Measurements from ENCODE around the gene TANC1. TPM values are rescaled to one million over a fixed set of nuclear protein-coding genes. Genes with fewer than 3 reads are reported as not detected.

The TANC1 gene
- polyA plus RNA-seq, 1 donor from 2014 or later: 0.37 TPM

DNA sequence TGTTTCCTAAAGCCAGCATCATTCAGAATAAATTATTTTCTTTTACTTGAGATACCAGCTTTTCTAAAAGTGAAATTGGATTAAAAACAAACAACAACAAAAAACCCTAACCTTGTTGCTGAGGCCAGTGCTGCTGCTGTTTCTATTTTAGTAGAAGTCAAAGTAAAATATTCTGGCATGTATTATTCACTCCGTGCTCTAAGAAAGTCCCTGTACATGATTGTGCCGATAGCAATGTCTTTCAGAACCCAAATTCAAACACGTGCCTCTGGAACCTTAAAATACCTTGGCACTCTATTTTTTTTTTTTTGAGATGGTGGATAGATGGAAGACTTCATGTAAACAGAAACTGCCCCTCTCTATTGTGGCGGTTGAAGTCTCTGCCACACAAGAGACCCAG lies 43.7 kb downstream of the TANC1 start:
- Histone ChIP-seq H3K79me2 (replicated peaks; ENCODE audit: insufficient read depth, low read length) (no peaks in the 10 kb centered on the region), H4K20me1 (ENCODE audit: insufficient read depth) (no peaks in the 10 kb centered on the region), H3K4me2 (ENCODE audit: low read length) (no peak overlapping the region), H3K27ac (ENCODE audit: low read length) (no peak overlapping the region), H3K9me3 (ENCODE audit: low read length) (peaks cover 2% of the 10 kb centered on the region), H3K27me3 (ENCODE audit: insufficient read depth, low read depth, low read length) (no peaks in the 10 kb centered on the region), H3F3A (ENCODE audit: insufficient read depth, low read length, poor library complexity, severe bottlenecking) (no peaks in the 10 kb centered on the region), H3K4me3 (ENCODE audit: low read length) (no peak overlapping the region), H3K9me2 (ENCODE audit: insufficient read depth, low read length) (no peaks in the 10 kb centered on the region), H2AFZ (ENCODE audit: low read depth, low read length) (no peak overlapping the region), H3K36me3 (ENCODE audit: insufficient read depth, low read length) (no peaks in the 10 kb centered on the region), H3K9ac (ENCODE audit: low read length) (no peak overlapping the region)
- TF ChIP-seq TAF1 (IDR thresholded peaks at IDR 0.05; ENCODE audit: low read depth): no peak
- TF ChIP-seq EP300 (conservative IDR thresholded peaks at IDR 0.05; ENCODE audit: poor library complexity, severe bottlenecking): no peak
- TF ChIP-seq RAD21 (conservative IDR thresholded peaks at IDR 0.05): no peak
- TF ChIP-seq POLR2AphosphoS5 (IDR thresholded peaks at IDR 0.05): no peak
- no peak for TF ChIP-seq SMC3 (conservative IDR thresholded peaks at IDR 0.05; ENCODE audit: poor library complexity)
- TF ChIP-seq MXI1 (conservative IDR thresholded peaks at IDR 0.05; ENCODE audit: poor library complexity, severe bottlenecking): no peak
- TF ChIP-seq EZH2 (IDR thresholded peaks at IDR 0.05; ENCODE audit: borderline replicate concordance, insufficient read depth, low read length, poor library complexity, severe bottlenecking): no peak
- TF ChIP-seq, protein P1, sequence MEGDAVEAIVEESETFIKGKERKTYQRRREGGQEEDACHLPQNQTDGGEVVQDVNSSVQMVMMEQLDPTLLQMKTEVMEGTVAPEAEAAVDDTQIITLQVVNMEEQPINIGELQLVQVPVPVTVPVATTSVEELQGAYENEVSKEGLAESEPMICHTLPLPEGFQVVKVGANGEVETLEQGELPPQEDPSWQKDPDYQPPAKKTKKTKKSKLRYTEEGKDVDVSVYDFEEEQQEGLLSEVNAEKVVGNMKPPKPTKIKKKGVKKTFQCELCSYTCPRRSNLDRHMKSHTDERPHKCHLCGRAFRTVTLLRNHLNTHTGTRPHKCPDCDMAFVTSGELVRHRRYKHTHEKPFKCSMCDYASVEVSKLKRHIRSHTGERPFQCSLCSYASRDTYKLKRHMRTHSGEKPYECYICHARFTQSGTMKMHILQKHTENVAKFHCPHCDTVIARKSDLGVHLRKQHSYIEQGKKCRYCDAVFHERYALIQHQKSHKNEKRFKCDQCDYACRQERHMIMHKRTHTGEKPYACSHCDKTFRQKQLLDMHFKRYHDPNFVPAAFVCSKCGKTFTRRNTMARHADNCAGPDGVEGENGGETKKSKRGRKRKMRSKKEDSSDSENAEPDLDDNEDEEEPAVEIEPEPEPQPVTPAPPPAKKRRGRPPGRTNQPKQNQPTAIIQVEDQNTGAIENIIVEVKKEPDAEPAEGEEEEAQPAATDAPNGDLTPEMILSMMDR (IDR thresholded peaks at IDR 0.05; ENCODE audit: poor library complexity, severe bottlenecking): no peak
- TF ChIP-seq, protein P2, sequence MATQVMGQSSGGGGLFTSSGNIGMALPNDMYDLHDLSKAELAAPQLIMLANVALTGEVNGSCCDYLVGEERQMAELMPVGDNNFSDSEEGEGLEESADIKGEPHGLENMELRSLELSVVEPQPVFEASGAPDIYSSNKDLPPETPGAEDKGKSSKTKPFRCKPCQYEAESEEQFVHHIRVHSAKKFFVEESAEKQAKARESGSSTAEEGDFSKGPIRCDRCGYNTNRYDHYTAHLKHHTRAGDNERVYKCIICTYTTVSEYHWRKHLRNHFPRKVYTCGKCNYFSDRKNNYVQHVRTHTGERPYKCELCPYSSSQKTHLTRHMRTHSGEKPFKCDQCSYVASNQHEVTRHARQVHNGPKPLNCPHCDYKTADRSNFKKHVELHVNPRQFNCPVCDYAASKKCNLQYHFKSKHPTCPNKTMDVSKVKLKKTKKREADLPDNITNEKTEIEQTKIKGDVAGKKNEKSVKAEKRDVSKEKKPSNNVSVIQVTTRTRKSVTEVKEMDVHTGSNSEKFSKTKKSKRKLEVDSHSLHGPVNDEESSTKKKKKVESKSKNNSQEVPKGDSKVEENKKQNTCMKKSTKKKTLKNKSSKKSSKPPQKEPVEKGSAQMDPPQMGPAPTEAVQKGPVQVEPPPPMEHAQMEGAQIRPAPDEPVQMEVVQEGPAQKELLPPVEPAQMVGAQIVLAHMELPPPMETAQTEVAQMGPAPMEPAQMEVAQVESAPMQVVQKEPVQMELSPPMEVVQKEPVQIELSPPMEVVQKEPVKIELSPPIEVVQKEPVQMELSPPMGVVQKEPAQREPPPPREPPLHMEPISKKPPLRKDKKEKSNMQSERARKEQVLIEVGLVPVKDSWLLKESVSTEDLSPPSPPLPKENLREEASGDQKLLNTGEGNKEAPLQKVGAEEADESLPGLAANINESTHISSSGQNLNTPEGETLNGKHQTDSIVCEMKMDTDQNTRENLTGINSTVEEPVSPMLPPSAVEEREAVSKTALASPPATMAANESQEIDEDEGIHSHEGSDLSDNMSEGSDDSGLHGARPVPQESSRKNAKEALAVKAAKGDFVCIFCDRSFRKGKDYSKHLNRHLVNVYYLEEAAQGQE (IDR thresholded peaks at IDR 0.05; ENCODE audit: borderline replicate concordance): no peak

DNA sequence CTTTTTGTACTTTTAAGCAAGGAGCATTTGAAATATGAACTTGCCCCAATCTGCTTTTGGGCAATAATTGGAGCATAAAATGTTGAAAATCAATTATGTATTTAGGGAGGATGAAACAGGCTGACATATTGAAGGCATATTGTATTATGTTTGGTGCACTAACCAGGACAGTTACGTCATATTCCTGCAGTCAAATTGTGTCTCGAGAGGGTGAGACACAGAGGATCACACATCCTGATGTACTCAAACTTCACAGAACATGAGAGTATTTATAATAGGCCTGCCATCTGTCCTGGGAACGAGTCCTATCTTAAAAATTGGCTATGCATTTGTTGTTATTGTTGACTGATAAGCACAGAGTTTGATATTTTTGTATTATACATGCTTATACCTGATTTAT lies 44.7 kb downstream of the TANC1 start:
- Histone ChIP-seq H3F3A (ENCODE audit: insufficient read depth, low read length, poor library complexity, severe bottlenecking) (no peaks in the 10 kb centered on the region), H4K20me1 (ENCODE audit: insufficient read depth) (no peaks in the 10 kb centered on the region), H3K9ac (ENCODE audit: low read length) (no peak overlapping the region), H3K27me3 (ENCODE audit: insufficient read depth, low read depth, low read length) (no peaks in the 10 kb centered on the region), H3K79me2 (replicated peaks; ENCODE audit: insufficient read depth, low read length) (no peaks in the 10 kb centered on the region), H3K9me3 (ENCODE audit: low read length) (peaks cover 2% of the 10 kb centered on the region), H3K36me3 (ENCODE audit: insufficient read depth, low read length) (no peaks in the 10 kb centered on the region), H3K4me3 (ENCODE audit: low read length) (no peak overlapping the region), H3K4me2 (ENCODE audit: low read length) (no peak overlapping the region), H3K27ac (ENCODE audit: low read length) (no peak overlapping the region), H3K9me2 (ENCODE audit: insufficient read depth, low read length) (no peaks in the 10 kb centered on the region), H2AFZ (ENCODE audit: low read depth, low read length) (no peak overlapping the region)
- TF ChIP-seq SMC3 (conservative IDR thresholded peaks at IDR 0.05; ENCODE audit: poor library complexity): no peak
- TF ChIP-seq, protein P2 (IDR thresholded peaks at IDR 0.05; ENCODE audit: borderline replicate concordance): no peak
- TF ChIP-seq TAF1 (IDR thresholded peaks at IDR 0.05; ENCODE audit: low read depth): no peak

Data from neural cell (in vitro differentiated cells).